Heart left ventricle (tissue), 16 donors: ENCODE results near the gene SLC6A18. TPM values are rescaled to one million over a fixed set of nuclear protein-coding genes. Genes with fewer than 3 reads are reported as not detected.
A peak's percentile ranks its signal among the peaks of the same experiment; 100 is the strongest.

Experiments used
- ATAC-seq, 4 donors: fragments of 200-7000 bp; cut with Tn5 transposase; one replicate each; pipeline ENCODE4 v1.9.1; 2020 to 2022; ENCODE audit warnings: moderate library complexity in 4 of 4, mild to moderate bottlenecking in 3 of 4, moderate number of reproducible peaks in 1 of 4
- DNase-seq, 5 donors: peaks; one replicate each; pipeline ENCODE4 v3.0.0-alpha.2; 2020
- H3K27ac ChIP-seq, 12 donors: fragments of 200-600 bp; sonication (generic) in 4 of 12; one replicate each; pipeline versions ENCODE4 v1.5.0 to v1.8.0; 2016 to 2022; ENCODE audit warnings: mild to moderate bottlenecking in 2 of 12
- H3K27me3 ChIP-seq, 9 donors: fragments of 200-600 bp; sonication (generic) in 2 of 9; one replicate each; pipeline versions ENCODE4 v1.5.1 to v1.8.0; 2016 to 2022; ENCODE audit warnings: mild to moderate bottlenecking in 3 of 9
- H3K36me3 ChIP-seq, 9 donors: fragments of 200-600 bp; sonication (generic) in 2 of 9; one replicate each; pipeline versions ENCODE4 v1.5.0 to v1.8.0; 2018 to 2022; ENCODE audit warnings: mild to moderate bottlenecking in 2 of 9
- H3K4me1 ChIP-seq, 12 donors: fragments of 200-600 bp; sonication (generic) in 4 of 12; one replicate each; pipeline versions ENCODE4 v1.5.0 to v1.8.0; 2016 to 2022; ENCODE audit warnings: mild to moderate bottlenecking in 3 of 12
- H3K4me3 ChIP-seq, 12 donors: fragments of 200-600 bp; sonication (generic) in 4 of 12; one replicate each; pipeline versions ENCODE4 v1.5.0 to v1.8.0; 2017 to 2022; ENCODE audit warnings: mild to moderate bottlenecking in 9 of 12, moderate library complexity in 4 of 12
- H3K9me3 ChIP-seq, 12 donors: fragments of 200-600 bp; sonication (generic) in 4 of 12; one replicate each; pipeline versions ENCODE4 v1.5.0 to v1.8.0; 2016 to 2022; ENCODE audit warnings: mild to moderate bottlenecking in 1 of 12
- CTCF ChIP-seq, 12 donors: fragments of 200-600 bp; sonication (generic) in 4 of 12; IDR thresholded peaks; one replicate each; pipeline versions ENCODE4 v1.5.0 to v1.8.0; 2018 to 2022; ENCODE audit warnings: antibody characterized with exemption in 12 of 12, mild to moderate bottlenecking in 5 of 12
- POLR2A ChIP-seq, 2 donors: fragments of 450-650 bp; IDR thresholded peaks; one replicate each; pipeline ENCODE4 v1.6.1; 2017; ENCODE audit warnings: antibody characterized with exemption in 2 of 2, mild to moderate bottlenecking in 2 of 2, moderate library complexity in 2 of 2
- WGBS, 4 donors: extraction: QIAGEN DNeasy Blood & Tissue Kit in 2 of 4; methylation state at CpG; one replicate each; pipeline versions ENCODE4 v1.1.5 to v1.1.7; 2013 to 2018; 5-methylcytosine and 5-hydroxymethylcytosine counted together
- intact Hi-C, 10 donors: fragments of 100-400 bp; cut with DNase I; formaldehyde crosslinking; loops; one replicate each; pipeline versions ENCODE4 v1.11.1 to v1.14.2; 2022
- long read RNA-seq, 3 donors: library from polyadenylated mRNA; unstranded; transcript quantifications; one replicate each; pipeline ENCODE4 v2.0.0, GENCODE V29; 2020 to 2021
- polyA plus RNA-seq, 2 donors: library from polyadenylated mRNA; stranded (reverse); fragments of 200-250 nt; gene quantifications; one replicate each; pipeline ENCODE4 v1.2.3, GENCODE V29; 2013
- total RNA-seq, 9 donors: library from RNA; depleted of rRNA in 2 of 9; stranded (reverse); fragments of >200 nt in 2 of 9; fragmentation: NEBNext Ultra II Directional in 3 of 9; extraction: Animal tissue kit (Norgen Biotek cat#: 25700) in 3 of 9; gene quantifications; one replicate each; pipeline versions ENCODE4 v1.1.0 to v1.2.4, GENCODE V29; 2016 to 2023
- donor health status: ischemic (EF 13 %, LVEDD 7.1; RV severe dilation, severe dysfunction).
- donor health status: healthy with polysubstance abuse.
- donor health status: DM: no; HTN: yes; CAD: no.
- donor health status: DM: no; HTN: no; CAD: no.
- donor health status: ischemic (EF 25% LVEDD 6.9; RV normal size, moderate dysfunction).
- donor health status: ischemic (EF 25% LVEDD 5.7; RV mildly dilated, moderate dysfunction).
- donor health status: healthy.
- donor health status: DM: yes; HTN: yes; CAD: no.
- donor health status: ischemic (EF 35%, LVEDD 5.7; RV mildly dilated, moderate dysfunction).
- donor health status: nonischemic (EF 11% LVEDD 7.7; RV severe dilation, severe dysfunction).
- donor health status: DM: yes; HTN: yes; CAD: no.
- donor health status: PGD.
- donor health status: ischemic (EF 29% LVEDD 5.4; RV normal size, mild dysfunction).
- donor health status: nonischemic (EF 23%, LVEDD 6.1; RV moderate dilation, normal function).

Gene SLC6A18
- total RNA-seq = not detected
- not detected for polyA plus RNA-seq
- long read RNA-seq, donor 1 = 0 reads
- long read RNA-seq, donor 2 = 0 reads
- long read RNA-seq, donor 3 = 0 reads

DNA sequence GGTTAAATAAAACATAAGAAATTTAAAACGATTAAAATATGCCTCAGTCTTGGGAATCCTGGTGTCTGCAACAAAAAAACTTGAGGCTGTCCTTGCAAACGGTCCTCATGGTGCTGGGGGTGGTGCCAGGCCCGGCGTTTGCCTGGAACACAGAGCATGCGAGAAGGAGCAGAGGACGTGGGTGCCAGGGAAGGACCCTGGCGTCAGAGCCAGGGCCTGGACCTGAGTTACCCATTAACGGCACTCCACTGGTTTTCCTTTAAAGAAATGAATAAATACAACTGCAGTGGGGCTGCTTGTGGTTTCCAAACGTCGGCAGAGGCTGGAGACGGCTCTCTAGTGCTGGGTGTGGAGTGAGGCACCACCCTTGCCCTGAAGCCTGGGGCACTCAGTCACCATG lies at the start of gene SLC6A18:
Gene SLC6A18 (plus strand): TSS at position 301 of the 400 bp plus-strand sequence. CDS start 97 bp downstream, at position 398.
- intact Hi-C loops = no loop called here
- 71 to 78% (median 74%) methylated on average over 10 to 11 of the region's 11 CpGs for WGBS, 4 donors
- Histone ChIP-seq H3K36me3 (no peaks in the 10 kb centered on the region), H3K27ac (no peak within 1 kb of the TSS), H3K4me1 (no peaks in the 10 kb centered on the region), H3K27me3 (peaks cover 0 to 4% (median 0%) of the 10 kb centered on the region in 9 donors), H3K9me3 (no peaks in the 10 kb centered on the region), H3K4me3 (no peak within 1 kb of the TSS)
- ATAC-seq (no peak), DNase-seq (no peak)
- TF ChIP-seq CTCF (IDR thresholded peaks at IDR 0.05) (no peak), POLR2A (IDR thresholded peaks at IDR 0.05) (no peak)

DNA sequence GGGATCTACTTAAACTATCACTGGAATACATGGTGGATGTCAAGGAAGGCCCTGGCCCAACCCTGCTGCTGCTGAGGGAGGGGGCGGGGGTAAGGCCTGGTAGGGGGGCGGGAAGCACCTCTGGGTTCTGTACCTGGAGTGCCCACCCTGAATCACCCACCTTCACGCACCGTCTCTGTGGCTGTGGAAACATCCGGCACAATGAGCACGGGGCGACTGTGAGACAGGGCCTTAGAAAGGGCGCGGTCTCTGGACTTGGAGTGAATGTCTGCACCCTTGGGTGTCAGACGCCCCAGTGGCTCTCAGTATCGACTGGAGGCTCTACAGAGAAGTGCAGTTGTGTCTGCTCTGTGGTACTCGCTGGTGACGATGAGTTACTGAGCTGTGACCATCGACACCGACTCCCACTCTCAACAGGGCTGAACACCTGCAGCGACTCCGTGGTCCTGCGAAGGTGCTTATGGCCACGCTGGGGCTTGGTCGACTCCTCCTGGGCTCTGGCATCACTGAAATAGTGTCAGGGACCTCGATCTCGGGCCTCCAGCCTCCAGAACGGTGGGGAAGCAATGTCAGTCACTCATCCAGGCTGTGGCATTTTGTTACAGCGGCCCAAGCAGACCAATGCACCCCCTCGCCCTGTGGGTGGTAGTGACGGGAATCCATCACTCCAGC lies 49.2 kb upstream of the SLC6A18 start:
- ATAC-seq (no peak), DNase-seq (peak in 3 of 5 donors; percentile 14 to 16 (median 15))
- Histone ChIP-seq H3K27me3 (peaks cover 0 to 1% (median 0%) of the 10 kb centered on the region in 9 donors), H3K27ac (no peak overlapping the region), H3K4me1 (peaks cover 0 to 5% (median 0%) of the 10 kb centered on the region in 12 donors), H3K36me3 (no peaks in the 10 kb centered on the region), H3K4me3 (no peak overlapping the region), H3K9me3 (no peaks in the 10 kb centered on the region)
- WGBS, 4 donors = 89 to 98% (median 91%) methylated on average over 21 to 26 of the region's 26 CpGs
- TF ChIP-seq CTCF (IDR thresholded peaks at IDR 0.05) (no peak), POLR2A (IDR thresholded peaks at IDR 0.05) (no peak)
- intact Hi-C loops = loop anchor here in 1 of 10 donors (10.0 kb wide), 1 partner anchor 479 kb away; no protein-coding TSS in a partner anchor

DNA sequence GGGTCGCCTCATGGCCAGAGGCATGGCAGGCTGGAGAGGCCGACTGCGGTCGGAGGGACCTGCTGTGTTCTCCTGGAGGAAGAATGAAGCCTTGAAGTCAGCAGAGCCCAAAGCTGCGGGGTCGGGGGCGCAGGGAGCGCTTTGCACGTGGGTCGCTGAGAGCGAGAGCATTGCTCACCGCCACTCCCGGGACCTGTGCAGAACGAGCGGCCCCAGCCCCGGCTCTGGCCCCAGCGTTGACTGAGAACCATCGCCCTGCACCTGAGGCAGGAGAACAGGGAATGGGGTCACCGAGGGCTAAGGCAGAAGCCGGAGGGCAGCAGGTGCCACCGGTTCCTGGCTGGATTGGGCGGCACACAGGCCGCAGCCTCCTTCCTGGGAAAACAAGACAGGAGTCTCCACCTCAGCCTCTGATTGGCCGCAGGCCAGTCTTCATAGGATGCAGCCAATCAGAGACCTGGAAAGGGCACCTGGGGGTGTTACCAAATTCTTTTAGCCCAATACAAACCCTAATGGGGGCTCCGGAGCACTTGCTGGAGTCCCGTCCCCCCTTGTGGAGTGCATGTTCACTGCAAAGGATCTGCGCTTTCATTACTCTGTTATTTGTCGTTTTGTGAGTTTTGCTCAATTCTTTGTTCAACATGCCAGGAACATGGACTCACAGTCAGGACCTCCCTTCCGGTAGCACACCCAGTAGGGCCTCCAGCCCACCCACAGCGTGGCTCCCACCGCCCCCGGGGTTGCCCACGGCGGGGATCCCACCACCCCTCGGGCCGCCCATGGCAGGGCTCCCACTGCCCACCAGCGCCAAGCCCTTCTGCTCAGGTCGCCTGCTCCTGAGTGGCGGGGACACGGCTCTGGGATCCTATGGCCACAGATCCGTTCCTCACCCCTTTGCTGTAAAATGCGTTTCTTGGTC lies 48.4 kb upstream of the SLC6A18 start:
- DNase-seq = peak in 3 of 5 donors; percentile 22 to 52 (median 24)

More for the DNA sequence above, 48.4 kb upstream of the SLC6A18 start:
- peaks cover 0 to 5% (median 0%) of the 10 kb centered on the region in 9 donors for H3K27me3 ChIP-seq
- intact Hi-C loops = loop anchor here in 1 of 10 donors (10.0 kb wide), 1 partner anchor 478 kb away; no protein-coding TSS in a partner anchor
- no peak for ATAC-seq
- WGBS, 4 donors = 86 to 89% (median 88%) methylated on average over 38 to 42 of the region's 42 CpGs
- no peak overlapping the region for H3K27ac ChIP-seq
- H3K4me1 ChIP-seq = peaks cover 0 to 5% (median 0%) of the 10 kb centered on the region in 12 donors
- no peaks in the 10 kb centered on the region for H3K9me3 ChIP-seq
- no peak overlapping the region for H3K4me3 ChIP-seq
- H3K36me3 ChIP-seq = no peaks in the 10 kb centered on the region
- TF ChIP-seq POLR2A (IDR thresholded peaks at IDR 0.05) (no peak), CTCF (IDR thresholded peaks at IDR 0.05) (no peak)
